Measurements from ENCODE around the gene SLC35F1. TPM values are rescaled to one million over a fixed set of nuclear protein-coding genes. Genes with fewer than 3 reads are reported as not detected.

The SLC35F1 gene
- polyA plus RNA-seq, 1 donor from 2014 or later, result 35.1 TPM

DNA sequence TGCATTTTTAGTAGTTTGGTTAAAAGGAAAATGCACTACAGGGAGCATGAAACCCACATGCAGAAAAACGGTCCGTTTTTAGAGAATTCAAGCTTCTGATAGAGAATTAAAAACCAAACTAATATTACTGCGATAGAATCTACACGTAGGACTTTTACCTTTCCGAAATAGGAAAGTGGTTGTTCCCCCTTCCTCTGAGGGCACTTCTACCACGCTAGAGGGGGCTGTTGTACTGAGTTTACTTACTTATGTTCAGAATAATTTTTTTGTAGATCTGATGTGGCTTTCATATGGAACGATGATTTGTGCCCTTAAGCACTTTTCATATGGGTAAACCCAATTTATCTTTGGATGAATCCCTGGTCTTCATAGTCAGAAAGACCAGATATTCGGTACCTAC, 376.7 kb downstream of the SLC35F1 start:
- H4K20me1 ChIP-seq (ENCODE audit: insufficient read depth), result no peaks in the 10 kb centered on the region
- no peak overlapping the region for H3K9ac ChIP-seq (ENCODE audit: low read length)
- no peaks in the 10 kb centered on the region for H3K9me3 ChIP-seq (ENCODE audit: low read length)
- H3K4me3 ChIP-seq (ENCODE audit: low read length), result no peak overlapping the region
- H2AFZ ChIP-seq (ENCODE audit: low read depth, low read length), result no peak overlapping the region
- no peaks in the 10 kb centered on the region for H3K36me3 ChIP-seq (ENCODE audit: insufficient read depth, low read length)
- H3F3A ChIP-seq (ENCODE audit: insufficient read depth, low read length, poor library complexity, severe bottlenecking), result no peaks in the 10 kb centered on the region
- H3K9me2 ChIP-seq (ENCODE audit: insufficient read depth, low read length), result no peaks in the 10 kb centered on the region
- TF ChIP-seq EZH2 (IDR thresholded peaks at IDR 0.05; ENCODE audit: borderline replicate concordance, insufficient read depth, low read length, poor library complexity, severe bottlenecking) (no peak), SMC3 (conservative IDR thresholded peaks at IDR 0.05; ENCODE audit: poor library complexity) (peak; percentile 74), RAD21 (conservative IDR thresholded peaks at IDR 0.05) (peak; percentile 72)
- TF ChIP-seq, protein P1, sequence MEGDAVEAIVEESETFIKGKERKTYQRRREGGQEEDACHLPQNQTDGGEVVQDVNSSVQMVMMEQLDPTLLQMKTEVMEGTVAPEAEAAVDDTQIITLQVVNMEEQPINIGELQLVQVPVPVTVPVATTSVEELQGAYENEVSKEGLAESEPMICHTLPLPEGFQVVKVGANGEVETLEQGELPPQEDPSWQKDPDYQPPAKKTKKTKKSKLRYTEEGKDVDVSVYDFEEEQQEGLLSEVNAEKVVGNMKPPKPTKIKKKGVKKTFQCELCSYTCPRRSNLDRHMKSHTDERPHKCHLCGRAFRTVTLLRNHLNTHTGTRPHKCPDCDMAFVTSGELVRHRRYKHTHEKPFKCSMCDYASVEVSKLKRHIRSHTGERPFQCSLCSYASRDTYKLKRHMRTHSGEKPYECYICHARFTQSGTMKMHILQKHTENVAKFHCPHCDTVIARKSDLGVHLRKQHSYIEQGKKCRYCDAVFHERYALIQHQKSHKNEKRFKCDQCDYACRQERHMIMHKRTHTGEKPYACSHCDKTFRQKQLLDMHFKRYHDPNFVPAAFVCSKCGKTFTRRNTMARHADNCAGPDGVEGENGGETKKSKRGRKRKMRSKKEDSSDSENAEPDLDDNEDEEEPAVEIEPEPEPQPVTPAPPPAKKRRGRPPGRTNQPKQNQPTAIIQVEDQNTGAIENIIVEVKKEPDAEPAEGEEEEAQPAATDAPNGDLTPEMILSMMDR (IDR thresholded peaks at IDR 0.05; ENCODE audit: poor library complexity, severe bottlenecking), result peak; percentile 64
- H3K4me2 ChIP-seq (ENCODE audit: low read length), result no peak overlapping the region
- H3K27me3 ChIP-seq (ENCODE audit: insufficient read depth, low read depth, low read length), result no peaks in the 10 kb centered on the region
- no peaks in the 10 kb centered on the region for H3K79me2 ChIP-seq (replicated peaks; ENCODE audit: insufficient read depth, low read length)
- no peak overlapping the region for H3K27ac ChIP-seq (ENCODE audit: low read length)

DNA sequence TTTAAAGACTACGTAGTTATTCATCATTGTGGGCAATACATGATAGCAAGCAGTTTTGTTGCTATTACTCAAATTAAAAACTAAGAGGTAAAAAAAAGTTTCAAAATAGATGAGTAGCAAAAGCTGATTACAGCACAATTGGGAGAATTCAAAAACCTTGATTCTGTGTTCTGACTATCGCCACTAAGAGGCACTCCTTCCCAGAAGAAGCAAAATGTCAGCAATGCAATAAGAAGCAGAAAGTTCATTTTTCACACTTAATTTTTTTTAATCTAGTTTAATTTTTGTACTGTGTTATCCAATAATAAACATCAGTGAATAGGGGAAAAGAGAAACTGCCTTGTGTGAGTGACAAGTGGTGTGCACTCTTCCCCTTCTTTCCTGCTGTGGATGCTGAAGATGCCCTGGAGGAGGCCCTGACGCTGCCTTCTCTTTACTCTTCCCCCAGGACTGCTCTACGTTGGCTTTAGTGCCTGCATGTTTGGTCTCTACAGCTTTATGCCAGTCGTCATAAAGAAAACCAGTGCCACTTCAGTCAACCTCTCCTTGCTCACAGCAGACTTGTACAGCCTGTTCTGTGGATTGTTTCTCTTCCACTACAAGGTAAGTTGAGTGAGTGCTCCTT, 377.8 kb downstream of the SLC35F1 start:
- H3K27me3 ChIP-seq (ENCODE audit: insufficient read depth, low read depth, low read length), result no peaks in the 10 kb centered on the region
- no peak overlapping the region for H2AFZ ChIP-seq (ENCODE audit: low read depth, low read length)
- no peak for TF ChIP-seq EP300 (conservative IDR thresholded peaks at IDR 0.05; ENCODE audit: poor library complexity, severe bottlenecking)
- TF ChIP-seq, protein P1 (IDR thresholded peaks at IDR 0.05; ENCODE audit: poor library complexity, severe bottlenecking), result peak; percentile 59
- peak; percentile 68 for TF ChIP-seq SMC3 (conservative IDR thresholded peaks at IDR 0.05; ENCODE audit: poor library complexity)
- no peak for TF ChIP-seq EZH2 (IDR thresholded peaks at IDR 0.05; ENCODE audit: borderline replicate concordance, insufficient read depth, low read length, poor library complexity, severe bottlenecking)
- TF ChIP-seq POLR2AphosphoS5 (IDR thresholded peaks at IDR 0.05), result no peak
- no peak for TF ChIP-seq MXI1 (conservative IDR thresholded peaks at IDR 0.05; ENCODE audit: poor library complexity, severe bottlenecking)
- no peak for TF ChIP-seq TAF1 (IDR thresholded peaks at IDR 0.05; ENCODE audit: low read depth)
- TF ChIP-seq, protein P2, sequence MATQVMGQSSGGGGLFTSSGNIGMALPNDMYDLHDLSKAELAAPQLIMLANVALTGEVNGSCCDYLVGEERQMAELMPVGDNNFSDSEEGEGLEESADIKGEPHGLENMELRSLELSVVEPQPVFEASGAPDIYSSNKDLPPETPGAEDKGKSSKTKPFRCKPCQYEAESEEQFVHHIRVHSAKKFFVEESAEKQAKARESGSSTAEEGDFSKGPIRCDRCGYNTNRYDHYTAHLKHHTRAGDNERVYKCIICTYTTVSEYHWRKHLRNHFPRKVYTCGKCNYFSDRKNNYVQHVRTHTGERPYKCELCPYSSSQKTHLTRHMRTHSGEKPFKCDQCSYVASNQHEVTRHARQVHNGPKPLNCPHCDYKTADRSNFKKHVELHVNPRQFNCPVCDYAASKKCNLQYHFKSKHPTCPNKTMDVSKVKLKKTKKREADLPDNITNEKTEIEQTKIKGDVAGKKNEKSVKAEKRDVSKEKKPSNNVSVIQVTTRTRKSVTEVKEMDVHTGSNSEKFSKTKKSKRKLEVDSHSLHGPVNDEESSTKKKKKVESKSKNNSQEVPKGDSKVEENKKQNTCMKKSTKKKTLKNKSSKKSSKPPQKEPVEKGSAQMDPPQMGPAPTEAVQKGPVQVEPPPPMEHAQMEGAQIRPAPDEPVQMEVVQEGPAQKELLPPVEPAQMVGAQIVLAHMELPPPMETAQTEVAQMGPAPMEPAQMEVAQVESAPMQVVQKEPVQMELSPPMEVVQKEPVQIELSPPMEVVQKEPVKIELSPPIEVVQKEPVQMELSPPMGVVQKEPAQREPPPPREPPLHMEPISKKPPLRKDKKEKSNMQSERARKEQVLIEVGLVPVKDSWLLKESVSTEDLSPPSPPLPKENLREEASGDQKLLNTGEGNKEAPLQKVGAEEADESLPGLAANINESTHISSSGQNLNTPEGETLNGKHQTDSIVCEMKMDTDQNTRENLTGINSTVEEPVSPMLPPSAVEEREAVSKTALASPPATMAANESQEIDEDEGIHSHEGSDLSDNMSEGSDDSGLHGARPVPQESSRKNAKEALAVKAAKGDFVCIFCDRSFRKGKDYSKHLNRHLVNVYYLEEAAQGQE (IDR thresholded peaks at IDR 0.05; ENCODE audit: borderline replicate concordance), result no peak
- peak; percentile 67 for TF ChIP-seq RAD21 (conservative IDR thresholded peaks at IDR 0.05)

More for the DNA sequence above, 377.8 kb downstream of the SLC35F1 start:
- no peaks in the 10 kb centered on the region for H3F3A ChIP-seq (ENCODE audit: insufficient read depth, low read length, poor library complexity, severe bottlenecking)
- no peak overlapping the region for H3K4me3 ChIP-seq (ENCODE audit: low read length)
- H3K9me3 ChIP-seq (ENCODE audit: low read length), result no peaks in the 10 kb centered on the region
- H3K79me2 ChIP-seq (replicated peaks; ENCODE audit: insufficient read depth, low read length), result no peaks in the 10 kb centered on the region
- no peak overlapping the region for H3K9ac ChIP-seq (ENCODE audit: low read length)
- no peaks in the 10 kb centered on the region for H3K36me3 ChIP-seq (ENCODE audit: insufficient read depth, low read length)
- no peaks in the 10 kb centered on the region for H4K20me1 ChIP-seq (ENCODE audit: insufficient read depth)
- no peak overlapping the region for H3K4me2 ChIP-seq (ENCODE audit: low read length)
- no peak overlapping the region for H3K27ac ChIP-seq (ENCODE audit: low read length)
- H3K9me2 ChIP-seq (ENCODE audit: insufficient read depth, low read length), result no peaks in the 10 kb centered on the region

Measured in neural cell (in vitro differentiated cells).